ENCODE data around the gene POLR2L.

DNA sequence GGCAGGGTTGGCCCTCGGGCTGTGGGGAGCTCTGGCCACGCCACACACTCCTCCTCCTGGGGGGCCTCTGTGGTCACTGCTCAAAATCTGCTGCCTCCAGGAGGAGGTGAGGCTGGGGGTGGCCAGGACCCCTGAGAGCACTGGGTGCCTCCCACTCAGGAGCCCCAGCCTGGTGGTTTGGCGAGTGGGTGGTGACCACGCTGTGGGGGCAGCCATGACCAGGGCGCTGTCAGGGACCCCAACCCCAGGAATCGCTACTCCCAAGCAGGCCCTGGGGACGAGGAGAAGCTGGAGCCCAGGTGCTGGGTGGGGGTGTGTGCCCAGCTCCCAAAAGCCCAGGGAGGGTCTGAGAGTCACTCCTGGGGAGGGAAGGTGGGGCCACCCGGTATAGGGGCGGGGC lies 30.5 kb upstream of the POLR2L start:
- no peak for TF ChIP-seq POLR2AphosphoS5 (IDR thresholded peaks at IDR 0.05)
- TF ChIP-seq, protein P1, sequence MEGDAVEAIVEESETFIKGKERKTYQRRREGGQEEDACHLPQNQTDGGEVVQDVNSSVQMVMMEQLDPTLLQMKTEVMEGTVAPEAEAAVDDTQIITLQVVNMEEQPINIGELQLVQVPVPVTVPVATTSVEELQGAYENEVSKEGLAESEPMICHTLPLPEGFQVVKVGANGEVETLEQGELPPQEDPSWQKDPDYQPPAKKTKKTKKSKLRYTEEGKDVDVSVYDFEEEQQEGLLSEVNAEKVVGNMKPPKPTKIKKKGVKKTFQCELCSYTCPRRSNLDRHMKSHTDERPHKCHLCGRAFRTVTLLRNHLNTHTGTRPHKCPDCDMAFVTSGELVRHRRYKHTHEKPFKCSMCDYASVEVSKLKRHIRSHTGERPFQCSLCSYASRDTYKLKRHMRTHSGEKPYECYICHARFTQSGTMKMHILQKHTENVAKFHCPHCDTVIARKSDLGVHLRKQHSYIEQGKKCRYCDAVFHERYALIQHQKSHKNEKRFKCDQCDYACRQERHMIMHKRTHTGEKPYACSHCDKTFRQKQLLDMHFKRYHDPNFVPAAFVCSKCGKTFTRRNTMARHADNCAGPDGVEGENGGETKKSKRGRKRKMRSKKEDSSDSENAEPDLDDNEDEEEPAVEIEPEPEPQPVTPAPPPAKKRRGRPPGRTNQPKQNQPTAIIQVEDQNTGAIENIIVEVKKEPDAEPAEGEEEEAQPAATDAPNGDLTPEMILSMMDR (IDR thresholded peaks at IDR 0.05) = no peak
